Common myeloid progenitor, CD34-positive (primary cell): ENCODE measurements around the gene GPR39.
A peak's percentile ranks its signal among the peaks of the same experiment; 100 is the strongest.

ENCODE experiments used
- CTCF ChIA-PET: fragments of 350-600 bp; sonication (Branson Sonifier 250); formaldehyde crosslinking; loops from one replicate; lab custom pipeline; 2021; ENCODE audit warnings: antibody characterized with exemption; lab: Charles Lee
- POLR2A ChIA-PET: fragments of 350-600 bp; sonication (Branson Sonifier 250); formaldehyde crosslinking; loops from one replicate; lab custom pipeline; 2021; ENCODE audit warnings: antibody characterized with exemption; lab: Charles Lee
- DNase-seq, 3 donors: peaks; one replicate each; pipeline versions ENCODE4 v3.0.0 to v3.0.0-alpha.2; 2013
- H3K27ac ChIP-seq, 2 experiments: 1 replicate in 1 of 2; 2 replicates in 1 of 2; pipeline ENCODE4 v1.7.0; 2013; ENCODE audit warnings: inconsistent platforms in 2 of 2, low read length in 2 of 2, mild to moderate bottlenecking in 2 of 2, low read depth in 1 of 2, moderate library complexity in 1 of 2; ENCODE audit not compliant: severe bottlenecking in 2 of 2, insufficient read depth in 1 of 2, poor library complexity in 1 of 2
- H3K27me3 ChIP-seq, 5 experiments: replicated peaks in 2 of 5; 1 replicate in 3 of 5; 2 replicates in 2 of 5; pipeline versions ENCODE4 v1.6.1 to v1.7.0; 2013; ENCODE audit warnings: low read length in 4 of 5, mild to moderate bottlenecking in 2 of 5, moderate library complexity in 2 of 5, inconsistent platforms in 1 of 5; ENCODE audit not compliant: insufficient read depth in 5 of 5, control insufficient read depth in 4 of 5
- H3K36me3 ChIP-seq, 4 experiments: 1 replicate in 2 of 4; 2 replicates in 2 of 4; pipeline versions ENCODE4 v1.6.1 to v1.7.0; 2013; ENCODE audit warnings: low read length in 3 of 4, control low read depth in 1 of 4, mild to moderate bottlenecking in 1 of 4; ENCODE audit not compliant: control insufficient read depth in 4 of 4, insufficient read depth in 4 of 4
- H3K4me1 ChIP-seq, 4 experiments: 1 replicate in 3 of 4; 2 replicates in 1 of 4; pipeline versions ENCODE4 v1.6.1 to v1.7.1; 2013; ENCODE audit warnings: low read length in 3 of 4, mild to moderate bottlenecking in 3 of 4, control low read depth in 1 of 4, inconsistent platforms in 1 of 4, moderate library complexity in 1 of 4; ENCODE audit not compliant: control insufficient read depth in 4 of 4, insufficient read depth in 4 of 4; ENCODE audit errors: control extremely low read depth in 1 of 4
- H3K4me3 ChIP-seq, 7 experiments: 1 replicate in 4 of 7; 2 replicates in 3 of 7; pipeline versions ENCODE4 v1.5.1 to v1.7.0; 2013; ENCODE audit warnings: mild to moderate bottlenecking in 7 of 7, low read length in 6 of 7, moderate library complexity in 6 of 7, inconsistent platforms in 2 of 7, low read depth in 2 of 7, control low read depth in 1 of 7; ENCODE audit not compliant: insufficient read depth in 4 of 7, control insufficient read depth in 1 of 7; ENCODE audit errors: extremely low read depth in 1 of 7
- H3K9me3 ChIP-seq, 5 experiments: 1 replicate in 4 of 5; 2 replicates in 1 of 5; pipeline versions ENCODE4 v1.6.1 to v1.7.1; 2013; ENCODE audit warnings: low read length in 4 of 5, mild to moderate bottlenecking in 2 of 5, inconsistent platforms in 1 of 5, low read depth in 1 of 5, moderate library complexity in 1 of 5; ENCODE audit not compliant: control insufficient read depth in 4 of 5, insufficient read depth in 2 of 5; ENCODE audit errors: control extremely low read depth in 1 of 5
- WGBS: methylation state at CpG from one replicate; pipeline ENCODE4 v1.1.5; 2013; ENCODE audit not compliant: insufficient coverage; 5-methylcytosine and 5-hydroxymethylcytosine counted together

GPR39 gene

DNA sequence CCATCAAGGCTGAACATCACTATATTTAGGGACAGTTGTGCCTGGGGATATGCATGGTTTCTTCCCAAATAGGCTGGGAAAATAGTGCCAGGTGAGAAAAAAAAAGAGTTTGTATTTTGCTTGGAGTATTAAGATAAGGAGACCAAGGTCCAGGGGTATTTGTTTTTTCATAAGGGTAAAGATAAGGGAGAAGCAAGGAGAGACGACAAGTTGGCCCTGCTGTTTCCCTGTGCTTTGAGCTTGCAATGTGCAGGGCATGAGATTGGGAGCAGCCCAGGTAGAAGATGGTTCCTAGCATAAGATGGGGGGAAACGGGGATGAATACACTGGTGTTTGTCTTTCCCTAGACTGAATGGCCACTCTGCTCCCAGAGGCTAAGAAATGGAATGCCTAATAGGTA is 8.8 kb upstream of the GPR39 start:
- POLR2A ChIA-PET: no interaction called here
- DNase-seq: no peak
- Histone ChIP-seq H3K9me3 (peaks cover 0 to 2% (median 0%) of the 10 kb centered on the region in 5 experiments), H3K36me3 (no peaks in the 10 kb centered on the region), H3K4me1 (no peaks in the 10 kb centered on the region), H3K27ac (no peak overlapping the region), H3K27me3 (peaks cover 0 to 2% (median 0%) of the 10 kb centered on the region in 5 experiments), H3K4me3 (no peak overlapping the region)
- WGBS: 100% methylated on average over 1 of the region's 2 CpGs
- CTCF ChIA-PET: interaction anchor here (1.4 kb wide), 1 partner anchor 24 kb away, joined by 3 read pairs; no protein-coding TSS in a partner anchor

DNA sequence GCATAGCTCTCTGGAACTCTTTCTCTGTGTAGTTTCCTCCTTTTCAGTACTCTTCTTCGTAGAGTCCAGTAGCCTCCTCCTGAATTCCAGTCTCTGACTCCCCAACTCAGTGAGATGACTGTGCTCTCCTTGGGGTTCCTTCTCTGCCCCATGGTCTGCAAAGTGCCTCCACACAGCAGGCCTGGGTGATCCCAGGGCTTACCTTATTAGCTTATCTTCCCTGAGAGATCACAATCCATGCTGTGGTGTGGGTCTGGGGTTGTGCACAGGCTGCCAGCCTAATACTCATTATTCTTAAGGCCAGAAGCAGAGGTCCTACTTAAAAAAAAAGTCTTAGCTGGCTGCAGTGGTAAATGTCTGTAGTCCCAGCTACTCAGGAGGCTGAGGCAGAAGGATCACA is 4.6 kb upstream of the GPR39 start:
- no peak for DNase-seq
- peaks cover 0 to 13% (median 9%) of the 10 kb centered on the region in 4 experiments for H3K4me1 ChIP-seq
- no peaks in the 10 kb centered on the region for H3K36me3 ChIP-seq
- no peak overlapping the region for H3K27ac ChIP-seq
- 100% methylated on average over 1 of the region's 1 CpG for WGBS
- peaks cover 0 to 2% (median 0%) of the 10 kb centered on the region in 5 experiments for H3K9me3 ChIP-seq
- H3K4me3 ChIP-seq: no peak overlapping the region
- H3K27me3 ChIP-seq: peaks cover 6 to 32% (median 14%) of the 10 kb centered on the region in 5 experiments
- CTCF ChIA-PET: interaction anchor here (0.7 kb wide), 1 partner anchor 1508 kb away, joined by 4 read pairs; no protein-coding TSS in a partner anchor
- POLR2A ChIA-PET: no interaction called here

DNA sequence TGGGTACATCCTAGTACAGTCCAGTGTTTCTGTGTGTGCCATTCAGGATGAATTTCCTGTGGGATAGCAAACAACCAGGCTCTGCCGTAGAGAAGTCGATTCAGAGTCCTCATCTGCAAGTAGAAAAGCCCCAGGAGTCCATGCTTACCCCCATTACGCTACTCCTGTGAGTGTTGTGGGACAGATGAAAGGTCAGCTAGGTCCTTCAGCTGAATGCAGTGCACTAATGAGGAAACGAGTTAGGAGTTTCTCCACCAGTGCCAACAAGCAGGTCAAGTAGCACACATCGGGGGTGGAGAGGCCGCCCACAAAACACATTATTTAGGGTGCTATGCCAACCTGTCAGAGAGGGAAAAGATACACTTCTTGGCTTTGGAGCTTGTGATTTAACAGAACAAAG is 2.5 kb upstream of the GPR39 start:
- Histone ChIP-seq H3K27me3 (peaks cover 6 to 44% (median 22%) of the 10 kb centered on the region in 5 experiments), H3K4me1 (peaks cover 0 to 15% (median 10%) of the 10 kb centered on the region in 4 experiments), H3K27ac (no peak overlapping the region), H3K36me3 (no peaks in the 10 kb centered on the region), H3K9me3 (peaks cover 0 to 2% (median 0%) of the 10 kb centered on the region in 5 experiments), H3K4me3 (no peak overlapping the region)
- CTCF ChIA-PET: no interaction called here
- DNase-seq: no peak
- POLR2A ChIA-PET: no interaction called here
- whole genome bisulfite sequencing: 97% methylated on average over 4 of the region's 6 CpGs

DNA sequence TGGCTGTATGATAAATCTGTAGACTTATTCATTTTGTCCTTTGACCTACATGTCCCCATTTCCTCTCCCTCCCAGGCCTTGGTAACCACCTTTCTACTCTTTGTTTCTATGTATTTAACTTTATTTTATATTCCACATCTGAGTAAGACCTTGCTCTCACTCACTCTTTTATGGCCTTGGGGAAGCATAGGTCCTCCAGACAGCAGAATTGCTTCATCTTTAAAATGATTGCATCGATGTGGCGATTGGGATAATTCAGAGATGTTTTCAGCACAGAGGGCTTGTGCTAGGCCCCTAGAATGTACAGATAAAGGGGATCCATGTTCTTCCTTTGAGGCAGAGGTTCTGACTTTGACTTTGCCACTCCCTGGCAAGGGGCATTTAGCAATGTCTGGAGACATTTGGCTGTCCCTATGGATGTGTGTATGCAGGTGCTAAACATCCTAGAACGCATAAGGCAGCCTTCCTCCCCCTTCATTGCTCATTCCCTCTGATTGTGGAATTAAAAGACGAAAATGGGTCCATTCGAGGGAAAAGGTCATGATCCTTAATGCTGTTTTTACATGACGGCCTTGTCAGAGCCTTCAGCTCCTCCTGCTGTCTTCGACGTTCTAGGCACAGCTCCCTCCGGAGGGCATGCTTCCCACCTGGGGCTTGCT is 1.2 kb upstream of the GPR39 start:
- no peak overlapping the region for H3K27ac ChIP-seq
- peaks cover 0 to 15% (median 10%) of the 10 kb centered on the region in 4 experiments for H3K4me1 ChIP-seq
- CTCF ChIA-PET: interaction anchor here (0.8 kb wide), 1 partner anchor 14 kb away, joined by 3 read pairs; no protein-coding TSS in a partner anchor
- H3K36me3 ChIP-seq: no peaks in the 10 kb centered on the region
- no peak for DNase-seq
- 70% methylated on average over 9 of the region's 9 CpGs for WGBS
- peaks cover 6 to 47% (median 22%) of the 10 kb centered on the region in 5 experiments for H3K27me3 ChIP-seq
- POLR2A ChIA-PET: no interaction called here
- peak overlapping the region in 3 of 7 experiments; percentile 44 to 71 (median 66) for H3K4me3 ChIP-seq
- no peaks in the 10 kb centered on the region for H3K9me3 ChIP-seq

DNA sequence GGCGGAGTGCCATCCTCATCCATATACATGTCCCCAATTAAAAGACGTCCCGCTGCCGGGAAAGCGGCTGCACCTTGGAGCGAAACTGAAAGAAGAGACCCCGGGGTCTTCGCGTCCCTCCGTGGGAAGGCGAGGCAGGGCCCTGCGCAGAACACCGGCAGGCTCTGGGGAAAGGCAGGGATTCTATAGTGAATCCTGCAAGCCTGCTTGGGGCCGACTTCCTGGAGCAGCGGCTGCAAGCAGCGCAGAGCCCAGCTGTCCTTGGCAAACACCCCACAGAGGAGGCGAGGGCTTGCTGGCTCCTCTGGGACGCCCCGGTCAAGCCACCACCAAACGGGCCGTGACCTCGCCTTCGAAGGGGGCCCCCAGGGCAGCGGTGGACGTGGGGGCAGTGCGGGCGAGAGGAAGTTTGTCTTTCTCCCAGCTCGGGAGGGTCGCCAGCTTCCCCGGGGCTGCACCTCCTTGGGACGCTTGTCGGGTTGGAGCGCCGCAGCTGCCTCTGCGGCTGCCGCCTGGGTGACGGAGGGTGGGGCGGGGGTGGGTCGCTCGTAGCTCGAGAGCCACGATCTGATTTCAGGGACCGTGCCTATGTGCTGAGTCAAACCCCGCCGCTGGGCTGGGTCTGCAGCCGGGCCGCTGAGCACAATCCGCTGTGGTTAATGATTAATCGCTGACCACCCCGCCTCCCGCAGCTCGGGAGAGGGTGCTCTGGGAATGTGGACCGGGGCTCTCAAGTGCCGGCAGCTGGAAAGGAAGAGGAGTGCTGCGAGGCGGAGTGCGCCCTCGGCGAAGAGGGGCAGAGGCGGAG is 486 bp upstream of the GPR39 start:
- ChIA-PET POLR2A (no interaction called here), CTCF (interaction anchor here (0.8 kb wide), 1 partner anchor 15 kb away, joined by 3 read pairs; no protein-coding TSS in a partner anchor)
- 2% methylated on average over 52 of the region's 60 CpGs for WGBS
- no peaks in the 10 kb centered on the region for H3K9me3 ChIP-seq
- peaks cover 6 to 47% (median 22%) of the 10 kb centered on the region in 5 experiments for H3K27me3 ChIP-seq
- peak; percentile 14 to 50 (median 48) for DNase-seq
- peaks cover 0 to 15% (median 10%) of the 10 kb centered on the region in 4 experiments for H3K4me1 ChIP-seq
- peak overlapping the region in 6 of 7 experiments; percentile 22 to 71 (median 54) for H3K4me3 ChIP-seq
- H3K36me3 ChIP-seq: no peaks in the 10 kb centered on the region
- H3K27ac ChIP-seq: no peak overlapping the region

DNA sequence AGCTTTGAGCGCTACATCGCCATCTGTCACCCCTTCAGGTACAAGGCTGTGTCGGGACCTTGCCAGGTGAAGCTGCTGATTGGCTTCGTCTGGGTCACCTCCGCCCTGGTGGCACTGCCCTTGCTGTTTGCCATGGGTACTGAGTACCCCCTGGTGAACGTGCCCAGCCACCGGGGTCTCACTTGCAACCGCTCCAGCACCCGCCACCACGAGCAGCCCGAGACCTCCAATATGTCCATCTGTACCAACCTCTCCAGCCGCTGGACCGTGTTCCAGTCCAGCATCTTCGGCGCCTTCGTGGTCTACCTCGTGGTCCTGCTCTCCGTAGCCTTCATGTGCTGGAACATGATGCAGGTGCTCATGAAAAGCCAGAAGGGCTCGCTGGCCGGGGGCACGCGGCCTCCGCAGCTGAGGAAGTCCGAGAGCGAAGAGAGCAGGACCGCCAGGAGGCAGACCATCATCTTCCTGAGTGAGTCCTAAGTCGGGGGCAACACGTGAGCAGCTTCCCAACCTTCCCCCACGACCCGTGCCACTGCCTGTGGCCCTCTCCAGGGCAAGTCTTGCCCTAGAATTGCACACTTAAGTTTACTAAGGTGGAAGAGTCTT is 928 bp downstream of the GPR39 start:
- DNase-seq: no peak
- CTCF ChIA-PET: no interaction called here

More for the DNA sequence above, 928 bp downstream of the GPR39 start:
- WGBS: 97% methylated on average over 21 of the region's 30 CpGs
- POLR2A ChIA-PET: no interaction called here
- H3K4me1 ChIP-seq: peaks cover 0 to 15% (median 10%) of the 10 kb centered on the region in 4 experiments
- no peak overlapping the region for H3K27ac ChIP-seq
- no peaks in the 10 kb centered on the region for H3K36me3 ChIP-seq
- no peak overlapping the region for H3K4me3 ChIP-seq
- peaks cover 6 to 45% (median 22%) of the 10 kb centered on the region in 5 experiments for H3K27me3 ChIP-seq
- no peaks in the 10 kb centered on the region for H3K9me3 ChIP-seq
